Smooth muscle cell (in vitro differentiated cells): ENCODE measurements around the gene AADACL3. TPM values are rescaled to one million over a fixed set of nuclear protein-coding genes. Genes with fewer than 3 reads are reported as not detected.

Experiments used
- DNase-seq: peaks from one replicate; lab custom pipeline; 2025; ENCODE audit not compliant: unreplicated experiment; lab: John Stamatoyannopoulos, UW
- H2AFZ ChIP-seq: fragments of 200-600 bp; sonication (generic); 2 replicates; pipeline ENCODE4 v1.6.0; 2016; ENCODE audit warnings: antibody characterized with exemption, low read depth, mild to moderate bottlenecking
- H3F3A ChIP-seq: fragments of 200-600 bp; sonication (generic); 2 replicates; pipeline ENCODE4 v1.6.0; 2017; ENCODE audit warnings: antibody characterized with exemption, low read depth
- H3K27ac ChIP-seq: fragments of 200-600 bp; sonication (generic); 2 replicates; pipeline ENCODE4 v1.5.1; 2016; ENCODE audit warnings: low read depth, mild to moderate bottlenecking
- H3K27me3 ChIP-seq: fragments of 200-600 bp; sonication (generic); 2 replicates; pipeline ENCODE4 v1.6.1; 2016; ENCODE audit warnings: low read depth, mild to moderate bottlenecking
- H3K36me3 ChIP-seq: fragments of 200-600 bp; sonication (generic); 2 replicates; pipeline ENCODE4 v1.5.1; 2016; ENCODE audit warnings: low read depth
- H3K4me1 ChIP-seq: fragments of 200-600 bp; sonication (generic); 2 replicates; pipeline ENCODE4 v1.5.1; 2016; ENCODE audit warnings: low read depth
- H3K4me2 ChIP-seq: fragments of 200-600 bp; sonication (generic); 2 replicates; pipeline ENCODE4 v1.6.0; 2016; ENCODE audit warnings: mild to moderate bottlenecking
- H3K4me3 ChIP-seq: fragments of 200-600 bp; sonication (generic); 2 replicates; pipeline ENCODE4 v1.5.1; 2016; ENCODE audit warnings: mild to moderate bottlenecking
- H3K79me2 ChIP-seq: fragments of 200-600 bp; sonication (generic); 2 replicates; pipeline ENCODE4 v1.6.0; 2016; ENCODE audit warnings: low read depth, mild to moderate bottlenecking
- H3K9ac ChIP-seq: fragments of 200-600 bp; sonication (generic); 2 replicates; pipeline ENCODE4 v1.6.0; 2016; ENCODE audit warnings: low read depth
- H3K9me3 ChIP-seq: fragments of 200-600 bp; sonication (generic); replicated peaks from 2 replicates; pipeline ENCODE4 v1.5.1; 2016; ENCODE audit warnings: low read depth
- H4K20me1 ChIP-seq: fragments of 200-600 bp; sonication (generic); 2 replicates; pipeline ENCODE4 v1.6.0; 2016; ENCODE audit warnings: low read depth
- CTCF ChIP-seq: fragments of 200-600 bp; sonication (generic); IDR thresholded peaks from 2 replicates; pipeline ENCODE4 v1.5.1; 2017; ENCODE audit warnings: borderline replicate concordance, mild to moderate bottlenecking, antibody characterized with exemption; ENCODE audit not compliant: insufficient read depth, poor library complexity, severe bottlenecking
- WGBS: methylation state at CpG from one replicate; pipeline ENCODE4 v1.1.7; 2016; ENCODE audit warnings: low lambda C conversion rate; 5-methylcytosine and 5-hydroxymethylcytosine counted together
- polyA plus RNA-seq: library from polyadenylated mRNA; unstranded; fragments of >200 nt; fragmentation: Nextera tagmentation; extraction: Ambion mirVana; gene quantifications from 2 replicates; pipeline ENCODE4 v1.2.1, GENCODE V29; 2016
- total RNA-seq: library from RNA; depleted of rRNA; stranded (reverse); fragments of >200 nt; gene quantifications from 2 replicates; pipeline ENCODE4 v1.2.3, GENCODE V29; 2014

Gene AADACL3
- total and polyA plus RNA-seq, 2 experiments from 2014 or later: 0.13 to 0.25 TPM

- 84% methylated on average over 3 of the region's 3 CpGs for WGBS
- H3K9ac ChIP-seq: no peak overlapping the region
- no peak overlapping the region for H2AFZ ChIP-seq
- no peaks in the 10 kb centered on the region for H3K4me1 ChIP-seq
- no peaks in the 10 kb centered on the region for H3K79me2 ChIP-seq
- H4K20me1 ChIP-seq: no peaks in the 10 kb centered on the region
- no peak overlapping the region for H3K4me3 ChIP-seq
- no peak overlapping the region for H3K4me2 ChIP-seq
- H3K27me3 ChIP-seq: no peaks in the 10 kb centered on the region
- peaks cover 3% of the 10 kb centered on the region for H3K9me3 ChIP-seq
- no peak for TF ChIP-seq CTCF
- DNase-seq: no peak
- H3K27ac ChIP-seq: no peak overlapping the region
- H3F3A ChIP-seq: no peaks in the 10 kb centered on the region
- H3K36me3 ChIP-seq: no peaks in the 10 kb centered on the region
These were observed 29.4 kb downstream of the AADACL3 start for GRCh38 chr1:12745126-12745991.

GRCh38 chr1:12745992-12746323, 30.0 kb downstream of the AADACL3 start, which contains the start of gene CFAP107:
Gene CFAP107, plus strand, starts transcription at chr1:12746200. Its CDS starts 231 bp downstream, at chr1:12746431.
- Histone ChIP-seq H2AFZ (no peak within 1 kb of the TSS), H3K36me3 (no peaks in the 10 kb centered on the region), H3K79me2 (no peaks in the 10 kb centered on the region), H3K9ac (no peak within 1 kb of the TSS), H3K27ac (no peak within 1 kb of the TSS), H3K9me3 (peaks cover 3% of the 10 kb centered on the region), H4K20me1 (no peaks in the 10 kb centered on the region), H3K27me3 (no peaks in the 10 kb centered on the region), H3K4me3 (no peak within 1 kb of the TSS), H3K4me1 (no peaks in the 10 kb centered on the region), H3K4me2 (no peak within 1 kb of the TSS), H3F3A (no peaks in the 10 kb centered on the region)
- WGBS: 72% methylated on average over 2 of the region's 2 CpGs
- no peak for TF ChIP-seq CTCF
- DNase-seq: no peak

GRCh38 chr1:12748778-12749355, 33.0 kb downstream of the AADACL3 start:
- H3K36me3 ChIP-seq: no peaks in the 10 kb centered on the region
- no peak overlapping the region for H3K4me2 ChIP-seq
- H3K9me3 ChIP-seq: peaks cover 3% of the 10 kb centered on the region
- no peak for DNase-seq
- H3K4me3 ChIP-seq: no peak overlapping the region
- H4K20me1 ChIP-seq: no peaks in the 10 kb centered on the region
- no peaks in the 10 kb centered on the region for H3K27me3 ChIP-seq
- no peaks in the 10 kb centered on the region for H3F3A ChIP-seq
- no peak for TF ChIP-seq CTCF
- H2AFZ ChIP-seq: no peak overlapping the region
- no peak overlapping the region for H3K27ac ChIP-seq
- no peaks in the 10 kb centered on the region for H3K79me2 ChIP-seq
- H3K4me1 ChIP-seq: no peaks in the 10 kb centered on the region
- no peak overlapping the region for H3K9ac ChIP-seq
